ENCODE results near the gene ALDH1A2. TPM values are rescaled to one million over a fixed set of nuclear protein-coding genes. Genes with fewer than 3 reads are reported as not detected.

The ALDH1A2 gene
- total and polyA plus RNA-seq, 11 donors = 1.9 to 63.3 (median 6.8) TPM

DNA sequence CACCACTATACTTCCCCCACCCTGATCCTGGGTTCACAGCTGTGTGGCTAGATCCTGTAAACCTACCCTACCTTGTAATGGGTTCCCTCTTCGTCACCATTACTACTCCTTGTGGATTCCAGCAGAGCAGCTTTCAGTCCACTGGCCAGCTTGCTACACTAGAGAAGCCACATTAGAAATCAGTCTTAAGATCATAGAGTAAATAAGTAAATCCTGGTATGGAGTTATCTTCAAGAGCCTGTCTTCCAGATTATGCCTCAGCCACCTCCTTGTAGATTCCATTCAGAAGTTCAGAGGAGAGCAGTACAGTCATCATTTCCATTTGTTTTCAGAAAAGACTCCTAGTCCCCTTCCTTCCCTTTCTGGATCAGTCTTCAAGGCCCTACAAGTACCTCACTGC, 123.7 kb downstream of the ALDH1A2 start:
- Histone ChIP-seq H3K36me3 (no peaks in the 10 kb centered on the region), H3K27ac (no peak overlapping the region), H3K27me3 (no peaks in the 10 kb centered on the region), H3K4me3 (no peak overlapping the region), H3K9me3 (no peaks in the 10 kb centered on the region), H3K4me1 (peaks cover 0 to under 1% (median 0%) of the 10 kb centered on the region in 12 donors)
- ATAC-seq (no peak), DNase-seq (no peak)
- no peak for TF ChIP-seq POLR2A (IDR thresholded peaks at IDR 0.05)
- TF ChIP-seq, protein P1, sequence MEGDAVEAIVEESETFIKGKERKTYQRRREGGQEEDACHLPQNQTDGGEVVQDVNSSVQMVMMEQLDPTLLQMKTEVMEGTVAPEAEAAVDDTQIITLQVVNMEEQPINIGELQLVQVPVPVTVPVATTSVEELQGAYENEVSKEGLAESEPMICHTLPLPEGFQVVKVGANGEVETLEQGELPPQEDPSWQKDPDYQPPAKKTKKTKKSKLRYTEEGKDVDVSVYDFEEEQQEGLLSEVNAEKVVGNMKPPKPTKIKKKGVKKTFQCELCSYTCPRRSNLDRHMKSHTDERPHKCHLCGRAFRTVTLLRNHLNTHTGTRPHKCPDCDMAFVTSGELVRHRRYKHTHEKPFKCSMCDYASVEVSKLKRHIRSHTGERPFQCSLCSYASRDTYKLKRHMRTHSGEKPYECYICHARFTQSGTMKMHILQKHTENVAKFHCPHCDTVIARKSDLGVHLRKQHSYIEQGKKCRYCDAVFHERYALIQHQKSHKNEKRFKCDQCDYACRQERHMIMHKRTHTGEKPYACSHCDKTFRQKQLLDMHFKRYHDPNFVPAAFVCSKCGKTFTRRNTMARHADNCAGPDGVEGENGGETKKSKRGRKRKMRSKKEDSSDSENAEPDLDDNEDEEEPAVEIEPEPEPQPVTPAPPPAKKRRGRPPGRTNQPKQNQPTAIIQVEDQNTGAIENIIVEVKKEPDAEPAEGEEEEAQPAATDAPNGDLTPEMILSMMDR (IDR thresholded peaks at IDR 0.05) = no peak
- 96 to 100% (median 99%) methylated on average over 1 of the region's 1 CpG for WGBS, 4 donors
- intact Hi-C loops (cut with DNase I) = no loop called here

DNA sequence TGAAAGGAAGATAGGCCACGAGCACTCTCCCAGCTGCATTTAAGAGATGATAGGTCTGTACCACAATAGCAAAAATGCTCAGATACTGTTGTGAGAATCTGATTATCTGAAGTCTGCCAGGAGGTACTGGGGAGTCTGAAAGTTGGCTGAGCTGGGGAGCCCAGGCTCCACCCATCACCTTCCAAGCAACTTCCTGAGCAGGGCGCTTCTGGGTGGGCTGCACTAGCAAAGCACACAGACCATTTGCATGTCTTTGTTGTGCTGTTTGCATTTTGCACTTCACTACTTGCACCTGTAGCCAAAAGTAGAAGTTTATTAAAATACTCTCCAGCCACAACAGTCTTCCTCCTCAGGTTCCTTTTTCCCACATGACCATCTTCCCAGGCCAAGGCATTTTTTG, 133.2 kb downstream of the ALDH1A2 start:
- TF ChIP-seq, protein P1 (IDR thresholded peaks at IDR 0.05) = no peak
- TF ChIP-seq POLR2A (IDR thresholded peaks at IDR 0.05) = no peak
- DNase-seq (no peak), ATAC-seq (no peak)
- H3K4me3 ChIP-seq = no peak overlapping the region
- no peak overlapping the region for H3K27ac ChIP-seq
- peaks cover 0 to 4% (median 0%) of the 10 kb centered on the region in 9 donors for H3K27me3 ChIP-seq
- intact Hi-C loops (cut with DNase I) = no loop called here
- WGBS, 4 donors = 79 to 90% (median 86%) methylated on average over 2 of the region's 2 CpGs
- peaks cover 0 to 11% (median 0%) of the 10 kb centered on the region in 12 donors for H3K9me3 ChIP-seq
- no peaks in the 10 kb centered on the region for H3K36me3 ChIP-seq
- H3K4me1 ChIP-seq = no peaks in the 10 kb centered on the region

DNA sequence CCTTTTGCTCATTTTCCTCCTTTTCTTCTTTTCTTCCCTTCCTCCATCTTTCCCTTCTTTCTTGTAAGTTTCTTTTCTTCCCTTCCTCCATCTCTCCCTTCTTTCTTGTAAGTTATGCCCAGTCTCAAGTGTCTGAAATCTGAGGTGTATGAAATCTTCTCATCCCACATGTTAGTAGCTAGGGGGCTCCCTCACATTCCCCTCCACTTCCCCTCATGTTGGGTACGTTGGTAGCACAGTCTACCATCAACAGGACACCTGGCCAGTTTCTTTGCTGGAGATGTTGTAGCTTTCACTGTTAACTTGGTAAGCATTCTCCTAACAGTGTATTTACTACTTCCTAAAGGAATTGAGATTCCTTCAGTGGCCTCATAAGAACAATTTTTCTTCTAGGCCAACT, 133.9 kb downstream of the ALDH1A2 start:
- no peak for ATAC-seq
- 67 to 79% (median 75%) methylated on average over 1 of the region's 1 CpG for WGBS, 4 donors

DNA sequence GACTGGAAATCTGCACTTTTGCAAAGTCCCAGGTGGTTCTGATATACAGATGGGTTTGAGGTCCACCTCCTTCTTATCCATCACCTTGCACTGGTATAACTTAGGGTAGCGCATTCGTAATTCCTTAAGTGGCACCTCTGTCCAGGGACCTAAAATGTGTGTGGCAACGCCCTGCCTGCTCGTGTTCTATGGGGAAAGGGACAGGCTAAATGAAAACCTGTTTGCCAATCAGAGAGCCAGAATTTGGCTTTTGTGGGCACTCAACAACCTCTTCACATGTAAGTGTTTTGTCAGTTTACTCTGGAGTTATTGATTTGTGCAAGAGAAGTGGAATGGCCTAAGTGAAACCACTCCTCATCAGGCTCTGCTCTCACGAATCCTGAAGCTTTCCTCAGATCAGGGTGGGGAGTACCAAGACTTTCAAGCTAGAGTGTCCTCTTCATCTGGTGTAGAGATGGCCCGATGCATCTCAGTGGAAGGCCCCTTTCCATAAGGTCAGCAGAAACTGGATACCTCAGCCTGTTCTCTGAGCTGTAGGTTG, 138.3 kb downstream of the ALDH1A2 start:
- peaks cover 0 to 4% (median 0%) of the 10 kb centered on the region in 9 donors for H3K27me3 ChIP-seq
- H3K4me3 ChIP-seq = no peak overlapping the region
- TF ChIP-seq POLR2A (IDR thresholded peaks at IDR 0.05) = no peak
- TF ChIP-seq, protein P1 (IDR thresholded peaks at IDR 0.05) = no peak
- intact Hi-C loops (cut with DNase I) = no loop called here
- no peak overlapping the region for H3K27ac ChIP-seq
- no peak for ATAC-seq
- WGBS, 4 donors = 96 to 97% (median 97%) methylated on average over 5 to 6 of the region's 6 CpGs
- no peaks in the 10 kb centered on the region for H3K36me3 ChIP-seq
- no peak for DNase-seq
- peaks cover 3 to 31% (median 26%) of the 10 kb centered on the region in 12 donors for H3K4me1 ChIP-seq
- no peaks in the 10 kb centered on the region for H3K9me3 ChIP-seq

More for the DNA sequence above, 133.9 kb downstream of the ALDH1A2 start:
- no peaks in the 10 kb centered on the region for H3K36me3 ChIP-seq
- no peaks in the 10 kb centered on the region for H3K4me1 ChIP-seq
- peaks cover 0 to 4% (median 0%) of the 10 kb centered on the region in 9 donors for H3K27me3 ChIP-seq
- peaks cover 0 to 11% (median 0%) of the 10 kb centered on the region in 12 donors for H3K9me3 ChIP-seq
- intact Hi-C loops (cut with DNase I) = no loop called here
- H3K4me3 ChIP-seq = no peak overlapping the region
- DNase-seq = no peak
- no peak overlapping the region for H3K27ac ChIP-seq
- TF ChIP-seq, protein P1 (IDR thresholded peaks at IDR 0.05) = no peak
- TF ChIP-seq POLR2A (IDR thresholded peaks at IDR 0.05) = no peak
